IMR-90 (cell line): ENCODE measurements around the gene RPP40.

Experiments used
- RAD21 ChIP-seq: IDR thresholded peaks from 2 replicates; pipeline ENCODE4 v1.6.1; 2012; ENCODE audit warnings: low read length, improper control_type of control experiment
- SMC3 ChIP-seq: fragments of 150-350 bp; IDR thresholded peaks from 2 replicates; pipeline ENCODE4 v1.6.1; 2016; ENCODE audit warnings: low read depth, mild to moderate bottlenecking, antibody characterized with exemption, low read length, moderate library complexity
- TF ChIP-seq, protein P1 (sequence below): conservative IDR thresholded peaks from 2 replicates; pipeline ENCODE4 v1.5.1; 2012; ENCODE audit warnings: mild to moderate bottlenecking, low read depth, low read length, improper control_type of control experiment

DNA sequence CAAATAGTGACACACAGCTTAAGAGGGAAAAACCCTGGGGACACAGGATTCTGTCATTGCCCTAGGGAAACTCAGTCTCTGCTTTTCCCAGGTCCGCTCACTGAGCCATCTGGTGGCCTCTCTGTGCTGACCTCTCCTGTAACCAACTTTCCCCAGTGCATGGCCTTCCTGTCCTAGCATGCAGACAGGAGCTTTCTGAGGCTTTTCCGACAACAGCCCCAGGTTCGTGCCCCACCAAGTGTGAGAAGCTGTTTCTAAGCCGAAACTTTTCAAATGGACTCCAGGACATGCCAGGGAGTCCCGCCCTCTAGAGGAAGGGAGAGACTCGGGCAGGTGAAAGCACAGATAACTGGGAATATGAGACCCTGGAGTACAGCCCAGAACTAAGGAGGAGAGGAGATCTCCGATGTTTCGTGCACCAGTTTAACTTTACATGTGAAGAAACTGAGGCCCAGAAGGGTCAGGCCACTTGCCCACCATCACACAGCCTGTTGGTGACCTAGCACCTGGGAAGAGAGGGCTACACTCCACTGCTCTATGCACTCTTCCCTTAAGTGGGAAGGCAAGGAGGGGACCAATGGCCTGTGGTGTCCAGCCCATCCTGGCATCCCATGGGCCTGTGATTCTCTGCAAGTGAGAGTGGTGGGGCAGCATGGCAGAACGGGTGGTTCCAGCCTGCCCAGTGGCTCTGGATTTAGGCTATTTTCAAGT is 46.2 kb downstream of the RPP40 start:
- TF ChIP-seq, protein P1, sequence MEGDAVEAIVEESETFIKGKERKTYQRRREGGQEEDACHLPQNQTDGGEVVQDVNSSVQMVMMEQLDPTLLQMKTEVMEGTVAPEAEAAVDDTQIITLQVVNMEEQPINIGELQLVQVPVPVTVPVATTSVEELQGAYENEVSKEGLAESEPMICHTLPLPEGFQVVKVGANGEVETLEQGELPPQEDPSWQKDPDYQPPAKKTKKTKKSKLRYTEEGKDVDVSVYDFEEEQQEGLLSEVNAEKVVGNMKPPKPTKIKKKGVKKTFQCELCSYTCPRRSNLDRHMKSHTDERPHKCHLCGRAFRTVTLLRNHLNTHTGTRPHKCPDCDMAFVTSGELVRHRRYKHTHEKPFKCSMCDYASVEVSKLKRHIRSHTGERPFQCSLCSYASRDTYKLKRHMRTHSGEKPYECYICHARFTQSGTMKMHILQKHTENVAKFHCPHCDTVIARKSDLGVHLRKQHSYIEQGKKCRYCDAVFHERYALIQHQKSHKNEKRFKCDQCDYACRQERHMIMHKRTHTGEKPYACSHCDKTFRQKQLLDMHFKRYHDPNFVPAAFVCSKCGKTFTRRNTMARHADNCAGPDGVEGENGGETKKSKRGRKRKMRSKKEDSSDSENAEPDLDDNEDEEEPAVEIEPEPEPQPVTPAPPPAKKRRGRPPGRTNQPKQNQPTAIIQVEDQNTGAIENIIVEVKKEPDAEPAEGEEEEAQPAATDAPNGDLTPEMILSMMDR: no peak
- TF ChIP-seq RAD21 (no peak), SMC3 (no peak)
